HG03159 (cell line): ENCODE results near the gene RUSF1.
"Not testable (repeated sequence)": the region's sequence is repeated elsewhere in the genome, so short reads cannot be mapped to it uniquely, and the experiment has no call there.

Source experiments
- ATAC-seq: cut with Tn5 transposase; IDR thresholded peaks from one replicate; pipeline ENCODE4 v1.9.1; 2021; ENCODE audit warnings: mild to moderate bottlenecking, moderate library complexity; ENCODE audit not compliant: unreplicated experiment

Gene RUSF1

GRCh38 chr16:31453255-31454204 is 54.7 kb downstream of the RUSF1 start:
- no peak for ATAC-seq

GRCh38 chr16:31452631-31453106 is 55.5 kb downstream of the RUSF1 start:
- no peak for ATAC-seq

GRCh38 chr16:31451681-31452351 is 56.4 kb downstream of the RUSF1 start:
- no peak for ATAC-seq

GRCh38 chr16:31451201-31451600 is 57.0 kb downstream of the RUSF1 start:
- ATAC-seq = no peak

- not testable (repeated sequence) for ATAC-seq
These were observed 62.3 kb downstream of the RUSF1 start for GRCh38 chr16:31445931-31446330.

- ATAC-seq = no peak
These were observed 66.2 kb downstream of the RUSF1 start for GRCh38 chr16:31441956-31442355.

GRCh38 chr16:31440516-31441184 is 67.5 kb downstream of the RUSF1 start:
- ATAC-seq = no peak

- ATAC-seq = no peak
These were observed 68.7 kb downstream of the RUSF1 start for GRCh38 chr16:31439519-31439918.
